Endodermal cell (in vitro differentiated cells): Measurements from ENCODE around the gene ZFY. TPM values are rescaled to one million over a fixed set of nuclear protein-coding genes. Genes with fewer than 3 reads are reported as not detected.

Experiments used
- DNase-seq: peaks from one replicate; pipeline ENCODE4 v3.0.0-alpha.2; 2017
- H3K27ac ChIP-seq: 2 replicates; pipeline ENCODE4 v1.5.1; 2013; ENCODE audit warnings: mild to moderate bottlenecking, low read depth, low read length, moderate library complexity
- H3K27me3 ChIP-seq: 2 replicates; pipeline ENCODE4 v1.6.1; 2013; ENCODE audit warnings: mild to moderate bottlenecking, low read length, moderate library complexity; ENCODE audit not compliant: insufficient read depth, control insufficient read depth, poor library complexity, severe bottlenecking
- H3K36me3 ChIP-seq: 2 replicates; pipeline ENCODE4 v1.7.0; 2013; ENCODE audit warnings: mild to moderate bottlenecking, low read length, moderate library complexity; ENCODE audit not compliant: control insufficient read depth, insufficient read depth
- H3K4me1 ChIP-seq: one replicate; pipeline ENCODE4 v1.7.0; 2013; ENCODE audit warnings: low read length; ENCODE audit not compliant: control insufficient read depth, insufficient read depth
- H3K4me3 ChIP-seq: 2 replicates; pipeline ENCODE4 v1.5.1; 2013; ENCODE audit warnings: mild to moderate bottlenecking, low read length, moderate library complexity
- H3K9ac ChIP-seq: 2 replicates; pipeline ENCODE4 v1.6.1; 2013; ENCODE audit warnings: mild to moderate bottlenecking, low read length, moderate library complexity; ENCODE audit not compliant: poor library complexity, severe bottlenecking; ENCODE audit errors: extremely low read depth
- H3K9me3 ChIP-seq: 2 replicates; pipeline ENCODE4 v1.6.1; 2013; ENCODE audit warnings: mild to moderate bottlenecking, low read length, moderate library complexity; ENCODE audit not compliant: control insufficient read depth
- H3K27ac Mint-ChIP-seq: 2 replicates; pipeline ENCODE4 v1.8.0; 2020; ENCODE audit warnings: mixed read lengths
- H3K27me3 Mint-ChIP-seq: 2 replicates; pipeline ENCODE4 v1.8.0; 2021; ENCODE audit warnings: mild to moderate bottlenecking, mixed read lengths; ENCODE audit not compliant: insufficient read depth
- H3K36me3 Mint-ChIP-seq: 2 replicates; pipeline ENCODE4 v1.8.0; 2020; ENCODE audit warnings: low read depth, mixed read lengths
- H3K4me1 Mint-ChIP-seq: 2 replicates; pipeline ENCODE4 v1.8.0; 2020; ENCODE audit warnings: mixed read lengths
- H3K4me3 Mint-ChIP-seq: 2 replicates; pipeline ENCODE4 v1.8.0; 2020; ENCODE audit warnings: mild to moderate bottlenecking, moderate library complexity, mixed read lengths
- H3K9me3 Mint-ChIP-seq: 2 replicates; pipeline ENCODE4 v1.8.0; 2020; ENCODE audit warnings: mild to moderate bottlenecking, mixed read lengths
- WGBS, 2 experiments: methylation state at CpG; one replicate each; pipeline versions ENCODE4 v1.1.5 to v1.1.7; 2013; ENCODE audit warnings: missing lambda C conversion rate in 2 of 2, mixed read lengths in 1 of 2; ENCODE audit not compliant: insufficient coverage in 1 of 2, insufficient read length in 1 of 2; 5-methylcytosine and 5-hydroxymethylcytosine counted together
- long read RNA-seq, 4 experiments: library from polyadenylated mRNA in 2 of 4; library from RNA in 1 of 4; library from capped mRNA in 1 of 4; stranded (forward) in 3 of 4; unstranded in 1 of 4; transcript quantifications; one replicate each; pipeline ENCODE4 v2.0.0, GENCODE V29; 2020 to 2021; ENCODE audit warnings: inconsistent platforms in 1 of 4
- polyA plus RNA-seq, 2 experiments: library from polyadenylated mRNA; stranded (reverse); fragments of 50-300 nt; gene quantifications; one replicate each; pipeline ENCODE4 v1.2.3, GENCODE V29; 2013
- total RNA-seq, 2 donors: library from RNA; stranded (reverse); fragmentation: NEBNext Ultra II Directional in 1 of 2; extraction: Animal tissue kit (Norgen Biotek cat#: 25700) in 1 of 2; gene quantifications; 2 replicates in 1 of 2; 3 replicates in 1 of 2; pipeline ENCODE4 v1.2.1, GENCODE V29; 2021
- TF ChIP-seq, protein P1 (sequence below): fragments of 200-600 bp; sonication (generic); conservative IDR thresholded peaks from 2 replicates; pipeline ENCODE4 v1.5.0; 2021; ENCODE audit warnings: antibody characterized with exemption, mild to moderate bottlenecking

Gene ZFY
- 10 to 100 TPM in 1 of 2 donors, not detected in 1; 36.7 TPM for total RNA-seq
- polyA plus RNA-seq (2013, experiment 1 of 2), result 6.7 TPM
- polyA plus RNA-seq (2013, experiment 2 of 2), result 7.5 TPM
- long read RNA-seq, experiment 1, full-length matches to known transcripts, result 1 of 7 reads
- long read RNA-seq, experiment 1, partial matches to known transcripts, result 0 of 7 reads
- long read RNA-seq, experiment 1, other reads (novel, unspliced or antisense), result 6 of 7 reads
- long read RNA-seq, experiment 2, full-length matches to known transcripts, result 17 of 35 reads
- long read RNA-seq, experiment 2, partial matches to known transcripts, result 14 of 35 reads
- long read RNA-seq, experiment 2, other reads (novel, unspliced or antisense), result 4 of 35 reads
- long read RNA-seq, experiment 3, result 0 reads
- long read RNA-seq, experiment 4, partial matches to known transcripts, result 2 of 3 reads
- long read RNA-seq, experiment 4, other reads (novel, unspliced or antisense), result 1 of 3 reads

- no peak within 1 kb of the TSS for H3K4me3 Mint-ChIP-seq
- H3K27ac ChIP-seq, result peak within 1 kb of the TSS; percentile 100
- H3K36me3 Mint-ChIP-seq, result no peaks in the 10 kb centered on the region
- no peaks in the 10 kb centered on the region for H3K4me1 Mint-ChIP-seq
- H3K36me3 ChIP-seq, result no peaks in the 10 kb centered on the region
- no peak within 1 kb of the TSS for H3K27ac Mint-ChIP-seq
- 0% methylated on average over 10 to 82 of the region's 91 CpGs for WGBS, 2 experiments
- H3K9me3 Mint-ChIP-seq, result no peaks in the 10 kb centered on the region
- no peaks in the 10 kb centered on the region for H3K27me3 Mint-ChIP-seq
- TF ChIP-seq, protein P1, sequence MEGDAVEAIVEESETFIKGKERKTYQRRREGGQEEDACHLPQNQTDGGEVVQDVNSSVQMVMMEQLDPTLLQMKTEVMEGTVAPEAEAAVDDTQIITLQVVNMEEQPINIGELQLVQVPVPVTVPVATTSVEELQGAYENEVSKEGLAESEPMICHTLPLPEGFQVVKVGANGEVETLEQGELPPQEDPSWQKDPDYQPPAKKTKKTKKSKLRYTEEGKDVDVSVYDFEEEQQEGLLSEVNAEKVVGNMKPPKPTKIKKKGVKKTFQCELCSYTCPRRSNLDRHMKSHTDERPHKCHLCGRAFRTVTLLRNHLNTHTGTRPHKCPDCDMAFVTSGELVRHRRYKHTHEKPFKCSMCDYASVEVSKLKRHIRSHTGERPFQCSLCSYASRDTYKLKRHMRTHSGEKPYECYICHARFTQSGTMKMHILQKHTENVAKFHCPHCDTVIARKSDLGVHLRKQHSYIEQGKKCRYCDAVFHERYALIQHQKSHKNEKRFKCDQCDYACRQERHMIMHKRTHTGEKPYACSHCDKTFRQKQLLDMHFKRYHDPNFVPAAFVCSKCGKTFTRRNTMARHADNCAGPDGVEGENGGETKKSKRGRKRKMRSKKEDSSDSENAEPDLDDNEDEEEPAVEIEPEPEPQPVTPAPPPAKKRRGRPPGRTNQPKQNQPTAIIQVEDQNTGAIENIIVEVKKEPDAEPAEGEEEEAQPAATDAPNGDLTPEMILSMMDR, result no peak
- peak within 1 kb of the TSS; percentile 90 for H3K4me3 ChIP-seq
- H3K9me3 ChIP-seq, result no peaks in the 10 kb centered on the region
- H3K27me3 ChIP-seq, result no peaks in the 10 kb centered on the region
- DNase-seq, result no peak
- no peaks in the 10 kb centered on the region for H3K4me1 ChIP-seq
- peak within 1 kb of the TSS; percentile 99 for H3K9ac ChIP-seq
Measured at GRCh38 chrY:2934861-2935715, at the start of gene ZFY. ZFY (plus strand) TSS chrY:2935381; CDS start chrY:2953937, 18,556 bp downstream.

- no peak overlapping the region for H3K4me3 Mint-ChIP-seq
- TF ChIP-seq, protein P1, result no peak
- H3K27me3 ChIP-seq, result no peaks in the 10 kb centered on the region
- H3K27ac Mint-ChIP-seq, result no peak overlapping the region
- H3K4me1 Mint-ChIP-seq, result no peaks in the 10 kb centered on the region
- no peak for DNase-seq
- H3K27me3 Mint-ChIP-seq, result no peaks in the 10 kb centered on the region
- no peaks in the 10 kb centered on the region for H3K36me3 Mint-ChIP-seq
- peak overlapping the region; percentile 3 for H3K9ac ChIP-seq
- H3K4me1 ChIP-seq, result peaks cover 15% of the 10 kb centered on the region
- peak overlapping the region; percentile 73 for H3K27ac ChIP-seq
- H3K4me3 ChIP-seq, result peak overlapping the region; percentile 73
- H3K9me3 ChIP-seq, result no peaks in the 10 kb centered on the region
- WGBS, 2 experiments, result 63 to 90% methylated on average over 2 to 3 of the region's 3 CpGs
- H3K36me3 ChIP-seq, result no peaks in the 10 kb centered on the region
- no peaks in the 10 kb centered on the region for H3K9me3 Mint-ChIP-seq
Measured at GRCh38 chrY:2885880-2886279, 49.3 kb upstream of the ZFY start.

- no peak for DNase-seq
- Histone ChIP-seq H3K36me3 (no peaks in the 10 kb centered on the region), H3K9ac (no peak overlapping the region), H3K27me3 (no peaks in the 10 kb centered on the region), H3K4me3 (peak overlapping the region; percentile 73), H3K4me1 (peaks cover 15% of the 10 kb centered on the region), H3K9me3 (no peaks in the 10 kb centered on the region), H3K27ac (peak overlapping the region; percentile 60)
- no peaks in the 10 kb centered on the region for H3K36me3 Mint-ChIP-seq
- no peak overlapping the region for H3K4me3 Mint-ChIP-seq
- no peaks in the 10 kb centered on the region for H3K9me3 Mint-ChIP-seq
- WGBS, 2 experiments, result 46 to 82% methylated on average over 2 to 5 of the region's 5 CpGs
- H3K4me1 Mint-ChIP-seq, result no peaks in the 10 kb centered on the region
- no peaks in the 10 kb centered on the region for H3K27me3 Mint-ChIP-seq
- TF ChIP-seq, protein P1, result no peak
- H3K27ac Mint-ChIP-seq, result no peak overlapping the region
Measured at GRCh38 chrY:2887386-2887785, 47.8 kb upstream of the ZFY start.
